ENCODE measurements around the gene NKX6-2.
"Not testable (repeated sequence)": the region's sequence is repeated elsewhere in the genome, so short reads cannot be mapped to it uniquely, and the experiment has no call there.

NKX6-2 gene

DNA sequence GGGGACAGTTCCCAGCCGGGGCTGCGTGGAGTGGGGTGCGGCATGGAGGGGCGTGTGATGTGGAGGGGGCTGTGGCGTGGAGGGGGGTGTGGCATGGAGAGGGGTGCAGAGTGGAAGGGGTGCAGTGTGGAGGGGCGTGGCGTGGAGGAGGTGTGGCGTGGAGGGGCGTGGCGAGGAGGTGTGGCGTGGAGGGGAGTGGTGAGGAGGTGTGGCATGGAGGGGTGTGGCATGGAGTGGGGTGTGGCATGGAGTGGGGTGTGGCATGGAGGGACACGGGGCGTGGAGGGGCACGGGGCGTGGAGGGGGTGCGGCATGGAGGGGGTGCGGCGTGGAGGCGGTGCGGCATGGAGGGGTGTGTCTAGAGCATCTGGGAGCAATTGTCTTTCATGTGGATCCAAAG lies 33.6 kb downstream of the NKX6-2 start:
- no peak for DNase-seq

DNA sequence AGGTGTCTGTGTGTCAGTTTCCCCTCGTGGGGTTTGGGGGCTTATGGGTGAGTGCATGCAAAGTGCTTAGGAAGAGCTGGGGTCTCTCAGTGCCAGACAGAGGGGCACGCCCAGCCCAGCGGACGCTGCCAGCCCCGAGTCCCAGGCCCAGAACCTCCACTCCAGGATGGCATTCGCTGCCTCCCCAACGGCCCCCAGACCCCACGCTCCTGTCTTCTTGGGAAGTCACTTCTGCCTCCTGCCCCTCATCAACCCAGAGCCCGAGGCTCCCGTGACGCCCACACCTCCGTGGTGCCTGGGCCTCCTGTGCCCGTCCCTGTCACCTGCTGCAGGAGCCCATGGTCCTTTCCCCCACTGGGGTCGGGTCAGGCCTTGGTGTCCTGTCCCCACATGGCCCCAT lies 35.0 kb downstream of the NKX6-2 start:
- DNase-seq = no peak

DNA sequence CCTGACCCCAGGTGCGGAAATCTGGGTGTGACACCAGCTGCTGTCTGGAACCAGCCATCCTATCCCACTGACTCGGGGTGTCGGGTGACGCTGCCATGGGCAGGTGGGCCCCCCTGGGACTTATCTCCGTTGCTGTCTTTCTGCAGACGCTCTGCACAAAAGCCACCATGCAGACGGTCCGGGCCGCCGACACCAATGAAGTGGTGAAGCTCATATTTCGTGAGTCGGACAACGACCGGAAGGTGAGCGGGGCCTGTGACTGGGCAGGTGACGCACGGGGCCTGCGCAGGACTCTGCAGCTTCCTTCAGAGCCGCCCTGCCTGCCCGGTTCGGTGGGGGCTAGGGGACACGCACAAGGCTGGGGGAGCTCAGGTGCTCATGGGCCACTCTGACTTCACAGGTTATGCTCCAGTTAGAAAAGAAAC lies 36.6 kb downstream of the NKX6-2 start:
- no peak for DNase-seq

DNA sequence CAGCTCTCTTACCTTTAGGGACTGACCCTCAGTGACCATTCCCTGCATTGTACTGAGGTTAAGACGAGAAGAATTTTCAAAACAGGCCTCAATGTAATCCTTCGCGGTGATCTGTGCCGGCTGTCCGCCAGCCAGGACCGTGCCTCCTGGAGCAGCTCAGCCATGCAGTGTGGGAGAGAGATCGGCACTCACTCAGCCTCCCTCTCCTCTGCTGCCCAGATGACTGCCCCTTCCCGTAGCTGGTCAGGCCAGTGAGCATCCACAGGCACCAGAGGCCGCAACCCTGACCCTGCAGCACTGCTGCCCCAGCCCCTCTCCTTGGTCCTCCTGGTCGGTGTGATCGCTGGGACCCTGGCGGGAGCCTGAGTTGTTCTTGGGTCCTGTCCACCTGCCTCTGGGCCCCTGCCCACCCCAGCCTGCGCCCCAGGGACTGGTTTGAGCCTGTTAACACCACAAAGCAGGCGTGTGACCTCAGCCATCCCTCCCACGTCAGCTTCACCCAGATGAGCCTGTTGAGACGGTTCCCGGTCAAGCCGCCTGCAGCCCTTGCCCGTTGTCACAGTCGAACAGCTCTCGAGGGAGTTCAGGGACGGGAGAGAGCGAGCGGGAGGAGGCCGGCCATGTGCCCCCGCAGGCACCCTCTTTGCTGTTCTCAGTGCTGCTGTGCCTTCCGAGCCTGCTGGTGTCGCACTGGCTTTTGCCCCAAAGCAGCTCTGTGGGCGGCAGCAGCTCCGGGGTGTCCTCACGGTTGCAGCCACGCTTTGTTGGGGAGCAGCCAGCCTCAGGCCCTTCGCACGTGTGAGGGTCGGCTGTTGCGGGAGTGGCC lies 37.2 kb downstream of the NKX6-2 start:
- no peak for DNase-seq

DNA sequence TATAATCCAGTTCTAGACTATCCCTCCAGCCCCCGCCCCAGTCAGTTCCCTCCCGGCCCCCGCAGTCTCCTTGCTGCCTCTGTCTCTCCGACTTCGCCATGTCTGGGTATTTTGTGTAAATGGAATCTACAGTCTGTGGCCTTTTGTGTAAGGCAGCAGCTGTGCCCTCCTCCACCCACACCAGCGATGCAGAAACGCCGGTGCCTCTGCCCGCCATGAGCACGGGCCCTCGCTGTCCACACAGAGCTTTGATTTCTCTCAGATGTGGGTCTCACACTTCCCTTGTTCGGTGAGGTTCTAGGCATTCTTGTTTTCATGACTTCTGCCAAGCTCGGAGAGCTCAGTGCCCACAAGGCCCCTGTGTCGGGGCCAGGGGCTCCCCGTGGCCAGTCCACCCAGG lies 37.8 kb downstream of the NKX6-2 start:
- no peak for DNase-seq

DNA sequence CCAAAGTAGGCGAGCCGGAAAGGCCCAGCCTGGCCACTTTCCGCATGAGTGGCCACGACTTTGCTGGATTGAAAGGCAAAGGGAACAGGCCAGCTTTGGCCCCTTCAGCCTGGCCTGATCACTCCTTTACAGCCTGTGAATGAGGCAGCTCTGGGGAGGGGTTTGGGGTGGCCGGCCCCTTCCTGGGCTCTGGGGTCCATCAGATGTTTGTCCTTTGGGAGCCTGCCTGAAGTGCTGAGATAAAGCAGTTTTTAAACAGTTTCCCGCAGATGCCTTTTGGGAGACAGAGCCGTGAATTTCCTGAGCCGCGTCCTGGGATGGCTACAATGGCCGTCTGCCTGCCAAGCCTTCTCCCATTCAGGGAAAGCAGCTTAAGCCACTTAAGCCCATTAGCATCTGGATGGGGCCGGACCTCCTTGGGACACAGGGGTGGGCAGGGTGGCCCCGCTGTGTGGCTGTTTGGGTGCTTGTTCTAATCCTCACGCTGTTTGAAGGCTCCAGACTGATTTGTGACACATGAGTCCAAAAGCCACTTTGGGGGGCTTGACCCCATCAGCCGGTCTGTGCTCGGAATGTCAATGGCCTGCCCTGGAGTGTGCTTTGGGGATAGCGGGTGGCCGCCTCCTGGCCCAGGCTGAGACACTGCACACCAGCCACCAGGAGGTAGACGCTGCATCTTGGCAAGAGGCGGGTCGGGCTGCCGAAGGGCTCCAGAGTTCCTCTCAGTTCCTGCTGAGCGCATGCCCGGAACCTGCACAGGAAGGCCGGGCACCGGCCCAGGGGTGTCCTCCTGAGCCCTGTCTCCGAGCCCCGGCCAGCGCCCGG lies 38.9 kb downstream of the NKX6-2 start:
- no peak for DNase-seq

DNA sequence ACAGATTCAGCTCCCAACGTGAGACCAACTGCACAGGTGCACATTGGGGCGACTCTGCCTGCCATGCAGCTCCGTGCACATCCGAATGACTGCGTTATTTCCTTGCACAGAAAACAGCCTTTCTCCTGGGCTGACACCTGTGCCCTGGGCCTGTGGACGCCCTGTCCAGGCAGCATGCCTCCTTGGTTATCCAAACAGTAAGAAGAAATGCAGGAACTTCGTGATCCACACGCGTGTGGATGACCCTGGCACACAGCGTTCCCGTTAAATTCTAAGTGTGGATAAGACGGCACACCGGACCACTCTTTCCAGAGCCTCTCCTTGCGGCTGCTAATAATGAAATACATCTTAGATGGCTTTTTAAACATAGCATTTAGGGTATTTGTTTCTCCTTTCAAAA lies 39.6 kb downstream of the NKX6-2 start:
- DNase-seq = no peak

DNA sequence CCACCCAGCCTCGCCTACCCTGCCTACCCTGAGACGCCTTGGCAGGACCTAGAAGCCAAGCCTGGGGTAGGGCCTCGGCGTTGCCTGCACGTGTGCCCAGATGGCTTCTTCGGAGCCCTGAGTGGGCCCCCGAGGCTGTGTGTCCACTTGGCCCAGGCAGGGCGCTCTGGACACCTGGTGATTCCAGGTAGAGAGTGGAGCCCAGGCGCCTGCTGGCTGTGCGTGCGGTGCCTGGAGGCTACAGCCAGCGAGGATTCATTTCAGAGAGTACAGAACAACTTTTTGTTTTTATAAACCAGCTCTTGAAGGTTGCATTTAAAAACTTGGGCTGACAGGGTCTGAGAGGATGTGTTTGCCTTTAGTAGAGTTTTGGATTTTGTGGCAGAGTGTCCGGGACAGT lies 40.0 kb downstream of the NKX6-2 start:
- no peak for DNase-seq

DNA sequence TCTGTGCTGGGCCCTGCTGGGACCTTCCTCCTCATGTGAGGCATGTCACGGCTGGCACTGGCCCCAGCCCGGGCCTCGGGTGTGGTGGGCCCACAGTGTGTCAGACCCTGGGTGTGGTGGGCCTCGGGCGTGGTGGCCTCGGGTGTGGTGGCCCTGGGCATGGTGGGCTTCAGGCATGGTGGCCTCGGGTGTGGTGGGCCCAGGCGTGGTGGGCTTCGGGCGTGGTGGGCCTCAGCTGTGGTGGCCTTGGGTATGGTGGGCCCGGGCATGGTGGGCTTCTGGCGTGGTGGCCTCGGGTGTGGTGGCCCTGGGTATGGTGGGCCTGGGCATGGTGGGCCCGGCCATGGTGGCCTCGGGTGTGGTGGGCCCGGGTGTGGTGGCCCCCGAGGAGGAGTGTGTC lies 40.4 kb downstream of the NKX6-2 start:
- no peak for DNase-seq

DNA sequence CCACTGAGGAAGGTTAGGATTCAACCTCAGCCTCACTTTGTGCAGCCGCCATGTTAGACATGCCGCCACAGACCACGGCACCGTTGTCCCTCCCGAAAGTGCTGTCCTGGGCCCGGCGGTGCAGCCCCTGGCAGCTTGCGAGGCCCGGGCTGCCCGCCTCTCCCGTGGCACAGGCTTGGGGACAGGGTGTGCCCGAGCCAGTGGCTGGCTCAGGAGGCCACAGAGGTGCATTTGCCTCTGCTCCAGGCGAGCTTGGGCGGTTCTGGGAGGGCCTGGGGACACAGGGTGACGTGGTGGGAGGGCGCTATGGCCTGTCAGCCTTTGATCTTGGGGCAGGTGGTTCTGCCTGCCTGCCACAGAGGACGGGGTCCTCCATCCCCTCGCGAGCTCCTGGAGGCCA lies 41.1 kb downstream of the NKX6-2 start:
- DNase-seq = no peak

DNA sequence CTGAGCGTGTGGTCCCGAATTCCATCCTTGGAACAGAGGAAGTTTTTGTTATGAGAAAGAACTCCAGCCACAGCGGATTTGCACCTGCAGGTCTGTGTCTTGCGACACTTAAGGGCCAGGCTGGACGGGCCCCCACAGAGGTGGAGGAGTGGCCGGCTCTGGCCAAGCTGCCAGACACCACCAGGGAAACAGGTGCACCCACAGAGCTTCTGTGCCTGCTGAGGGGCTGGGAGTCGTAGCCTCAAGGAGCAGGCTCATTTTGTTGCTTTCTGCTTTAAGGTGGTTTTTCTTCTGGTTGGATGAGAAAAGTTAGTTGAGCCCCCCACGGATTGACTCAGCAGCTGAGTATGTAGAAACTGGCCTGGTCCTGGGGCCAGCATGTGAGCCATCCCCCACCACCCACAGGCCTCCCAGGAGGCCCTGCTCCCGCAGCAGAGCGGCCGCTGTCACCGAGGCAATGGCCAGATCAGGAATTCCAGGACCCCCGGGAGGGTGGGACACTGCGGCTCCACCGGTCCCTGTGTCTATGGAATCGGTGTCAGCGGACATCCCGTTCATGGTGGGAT lies 41.9 kb downstream of the NKX6-2 start:
- DNase-seq = no peak

DNA sequence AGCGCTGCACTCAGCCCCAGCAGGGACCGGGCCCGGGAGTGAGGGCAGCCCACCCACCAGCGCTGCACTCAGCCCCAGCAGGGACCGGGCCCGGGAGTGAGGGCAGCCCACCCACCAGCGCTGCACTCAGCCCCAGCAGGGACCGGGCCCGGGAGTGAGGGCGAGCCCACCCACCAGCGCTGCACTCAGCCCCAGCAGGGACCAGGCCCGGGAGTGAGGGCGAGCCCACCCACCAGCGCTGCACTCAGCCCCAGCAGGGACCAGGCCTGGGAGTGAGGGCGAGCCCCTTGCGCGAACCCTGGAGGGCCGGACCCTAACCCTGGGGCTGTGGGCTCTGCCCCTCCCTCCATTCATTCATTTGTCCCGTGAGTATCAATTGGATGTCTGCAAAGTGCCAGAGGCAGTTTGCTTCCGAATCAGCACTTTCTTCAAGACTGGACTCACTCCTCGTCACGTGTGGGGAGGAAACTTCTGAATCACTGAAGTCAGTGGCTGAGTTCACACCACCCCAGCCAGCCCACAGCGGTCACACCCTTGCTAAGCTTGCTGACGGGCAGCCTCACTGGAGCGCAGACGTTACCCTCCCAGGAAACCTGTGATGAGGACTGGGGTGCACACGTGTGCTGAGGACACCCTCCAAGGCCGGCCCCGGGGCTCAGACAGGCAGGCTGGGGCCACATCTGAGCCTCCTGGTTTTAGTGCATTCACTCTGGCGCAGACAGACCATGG lies 42.6 kb downstream of the NKX6-2 start:
- DNase-seq = not testable (repeated sequence)

DNA sequence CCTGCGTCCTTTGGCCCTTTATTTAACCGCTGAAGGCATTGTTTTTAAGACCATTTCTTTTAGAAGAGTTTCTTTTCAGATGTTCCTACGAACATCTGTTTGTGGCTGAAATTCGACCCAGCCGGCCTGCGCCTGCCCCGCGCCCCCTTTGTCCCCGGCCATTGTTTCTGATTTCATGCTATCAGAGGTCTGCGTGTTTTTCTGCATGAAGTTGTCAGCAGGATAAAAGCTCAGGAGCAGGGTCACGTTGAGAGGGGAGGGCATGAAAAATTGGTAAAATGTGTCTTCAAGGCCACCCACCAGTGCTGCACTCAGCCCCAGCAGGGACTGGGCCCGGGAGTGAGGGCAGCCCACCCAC lies 43.1 kb downstream of the NKX6-2 start:
- DNase-seq = no peak

DNA sequence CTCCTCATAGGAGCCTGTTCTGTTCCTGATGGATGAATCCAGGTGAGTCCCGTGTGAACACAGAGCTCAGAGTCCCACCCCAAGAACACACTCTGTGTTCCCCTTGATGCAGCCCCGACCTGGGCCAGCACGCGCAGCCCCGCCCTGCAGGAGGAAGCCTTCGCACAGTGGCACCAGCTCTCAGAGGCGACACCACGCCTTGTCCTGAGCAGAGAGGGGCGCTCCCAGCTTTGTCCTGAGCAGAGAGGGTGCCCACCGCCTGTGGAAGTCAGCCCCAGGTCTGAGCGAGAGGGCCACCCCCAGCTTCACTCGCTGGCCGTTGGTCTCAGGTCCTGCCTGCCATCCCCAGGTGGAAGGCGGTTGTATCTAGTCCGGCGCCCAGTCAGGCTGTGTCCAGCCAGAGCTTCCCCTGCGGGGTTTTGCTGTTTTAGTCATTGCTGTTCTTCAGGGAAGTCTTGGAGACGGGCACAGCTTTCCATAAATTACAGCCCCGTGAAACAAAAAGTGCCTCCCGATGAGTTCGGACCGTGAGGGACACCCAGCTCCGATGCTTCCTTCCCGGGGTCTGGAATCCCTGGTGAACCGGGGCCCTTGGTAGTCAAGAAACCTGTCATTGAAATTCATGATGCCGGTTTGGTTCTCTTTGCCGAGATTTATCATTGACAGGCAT lies 43.6 kb downstream of the NKX6-2 start:
- DNase-seq = no peak

DNA sequence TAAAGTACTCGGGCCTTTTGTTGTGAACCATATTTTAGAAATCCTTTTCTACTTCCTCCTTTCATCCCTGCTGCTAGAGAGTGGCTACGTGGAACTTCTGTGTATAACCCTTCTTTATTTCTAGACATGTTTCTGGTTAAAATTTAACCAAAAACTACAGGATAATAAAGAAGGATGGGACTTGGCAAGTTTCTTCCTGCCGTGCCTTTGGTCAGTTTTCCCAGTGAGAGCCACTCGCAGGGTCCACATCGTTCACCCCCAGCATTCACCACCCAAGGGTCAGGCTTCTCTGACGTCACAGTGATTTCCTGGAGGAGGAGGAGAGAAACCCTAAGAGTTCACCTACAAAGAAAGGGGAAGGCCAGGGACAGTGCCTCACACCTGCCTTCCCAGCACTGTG lies 45.4 kb downstream of the NKX6-2 start:
- no peak for DNase-seq

DNA sequence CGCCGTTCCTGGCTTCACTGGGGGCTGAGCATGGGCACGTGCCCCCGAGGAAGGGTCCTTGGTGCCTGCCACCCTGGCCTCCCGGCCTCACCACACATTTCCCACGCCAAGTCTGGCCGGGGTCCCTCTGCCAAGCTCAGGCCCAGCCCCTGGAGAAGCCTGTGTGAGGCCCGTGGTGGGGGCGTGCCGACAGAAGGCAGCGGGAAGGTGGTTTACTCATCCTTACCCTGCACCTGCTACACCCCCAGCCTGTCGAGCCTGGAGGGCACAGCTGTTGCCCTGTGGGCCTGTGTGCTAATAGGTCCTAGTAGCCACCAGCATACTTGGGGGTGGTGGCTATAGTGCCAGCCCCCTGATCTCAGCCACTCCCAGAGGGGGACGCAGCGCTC lies 46.7 kb downstream of the NKX6-2 start:
- no peak for DNase-seq

DNA sequence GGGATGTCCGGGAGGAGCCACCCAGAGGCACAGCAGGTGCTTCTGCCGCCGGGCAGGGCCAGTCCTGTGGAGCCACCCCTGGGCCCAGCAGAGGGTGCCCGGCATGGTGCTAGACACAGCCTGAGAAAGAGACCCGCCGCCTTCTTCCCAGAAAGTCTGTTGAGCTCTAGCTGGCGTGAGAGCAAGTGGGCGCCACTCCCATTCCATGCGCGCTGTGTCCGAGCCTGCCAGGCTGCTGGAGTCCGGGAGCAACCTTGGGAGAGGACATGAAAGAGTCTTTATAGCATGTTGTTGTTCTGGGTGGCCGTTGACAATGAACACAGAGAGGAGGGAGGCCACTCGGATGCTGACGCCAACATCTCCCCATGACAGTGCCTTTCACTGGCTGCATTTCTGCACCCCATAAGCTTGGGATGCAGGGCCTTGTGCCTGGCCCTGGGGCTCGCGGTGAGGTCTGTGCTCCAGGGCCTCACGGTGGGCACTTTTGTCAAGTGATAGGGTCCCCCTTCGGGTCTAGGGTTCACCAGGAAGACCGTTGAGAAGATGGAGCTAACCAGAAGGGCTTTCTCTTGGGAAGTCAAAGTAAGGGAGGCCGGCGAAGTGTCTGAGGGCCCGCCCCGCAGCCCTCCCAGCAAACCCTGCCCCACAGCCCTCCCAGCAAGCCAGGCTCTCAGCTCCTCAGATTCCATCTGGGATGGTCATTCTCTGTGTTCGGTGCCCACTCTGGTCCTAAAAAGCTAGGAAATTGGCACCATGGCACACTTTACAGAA lies 47.3 kb downstream of the NKX6-2 start:
- no peak for DNase-seq

DNA sequence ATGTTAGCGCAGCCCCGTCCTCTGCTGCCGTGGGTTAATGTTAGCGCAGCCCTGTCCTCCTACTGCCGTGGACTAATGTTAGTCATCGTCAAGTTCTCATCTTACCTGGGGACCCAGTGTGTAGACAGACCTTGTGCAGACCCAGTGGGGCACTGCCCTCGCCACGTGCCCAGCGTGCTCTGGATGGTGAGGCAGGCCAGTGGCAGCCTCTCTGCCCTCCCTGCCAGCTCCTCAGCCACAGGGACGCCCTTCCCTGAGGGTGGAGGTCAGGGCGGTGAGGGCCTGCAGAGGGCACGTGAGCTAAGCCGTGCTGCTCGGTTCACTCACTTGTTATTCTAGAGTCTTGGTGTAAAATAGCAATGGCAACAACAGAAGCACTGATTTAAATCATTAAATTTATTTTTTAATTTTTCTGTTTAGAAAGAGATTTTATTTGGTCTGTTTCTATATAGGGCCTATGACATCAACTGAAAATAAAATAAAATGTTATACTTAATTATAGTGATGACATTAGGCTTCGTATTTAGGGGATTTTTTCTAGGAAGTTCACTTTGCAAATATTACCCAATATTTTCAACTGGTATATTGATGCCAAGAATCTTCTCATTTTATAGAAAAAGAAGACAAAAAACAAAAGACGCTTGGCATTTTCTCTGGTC lies 48.4 kb downstream of the NKX6-2 start:
- no peak for DNase-seq

DNA sequence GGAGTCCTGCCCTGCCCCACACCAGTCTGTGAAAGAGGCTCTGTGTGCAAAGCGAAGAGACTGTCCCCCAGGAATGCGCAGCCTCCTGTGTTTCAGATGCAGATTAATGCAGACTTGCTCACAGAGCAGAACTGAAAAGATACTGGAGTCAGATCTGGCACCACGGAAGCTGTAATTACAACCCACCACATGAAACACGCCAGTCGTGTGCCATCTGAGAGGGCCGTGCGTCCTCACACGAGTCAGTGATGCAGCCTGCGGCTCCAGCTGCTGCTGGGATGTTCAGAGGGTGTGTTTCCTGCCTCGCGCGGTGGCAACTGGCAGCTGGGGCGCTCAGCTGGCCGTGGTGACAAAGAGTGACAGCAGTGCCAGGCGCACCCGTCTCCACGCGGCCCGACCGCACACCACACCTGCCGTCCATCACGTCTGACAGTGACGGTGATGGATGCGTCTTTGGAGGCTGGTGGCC lies 50.0 kb downstream of the NKX6-2 start:
- DNase-seq = no peak

DNA sequence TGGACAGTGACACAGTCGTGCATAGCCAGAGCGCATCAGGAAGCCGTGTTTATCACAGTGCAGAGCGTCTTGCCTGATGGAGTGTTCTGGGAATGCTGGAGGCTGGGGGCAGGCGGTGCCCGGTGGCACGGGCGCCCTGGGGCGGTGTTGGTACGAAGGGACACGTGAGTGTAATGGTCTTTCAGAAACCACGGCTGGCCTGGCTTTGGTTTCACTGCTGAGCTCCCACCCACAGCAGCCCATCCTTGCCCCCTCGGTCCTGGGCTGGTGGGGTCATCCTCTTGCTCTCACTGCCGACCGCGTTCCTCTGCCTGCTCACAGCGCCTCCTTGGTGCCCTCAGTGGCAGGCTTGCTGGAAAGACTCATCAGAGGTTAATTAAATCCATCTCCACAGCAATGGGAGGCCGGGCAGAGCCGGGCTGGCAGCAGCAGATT lies 50.6 kb downstream of the NKX6-2 start:
- no peak for DNase-seq

DNA sequence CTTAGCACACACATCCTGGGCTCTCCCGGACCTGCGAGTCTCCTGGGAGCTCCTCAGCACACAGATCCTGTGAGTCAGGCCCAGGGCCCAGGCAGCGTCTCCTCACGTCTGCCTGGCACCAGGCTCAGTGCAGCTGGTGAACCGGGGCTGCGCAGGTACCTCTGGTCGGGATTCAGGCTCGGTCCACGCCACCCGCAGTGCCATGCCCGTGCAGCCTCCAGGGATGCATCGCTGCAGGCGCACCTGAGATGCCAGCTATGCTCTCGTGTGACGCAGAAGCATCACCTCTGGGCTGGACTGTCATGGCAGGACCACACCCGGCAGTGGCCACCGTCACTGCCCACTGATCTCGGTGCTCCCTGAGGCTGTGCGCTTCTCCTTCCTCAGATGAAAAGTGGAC lies 52.0 kb downstream of the NKX6-2 start:
- DNase-seq = no peak

Measured in activated CD4-positive, alpha-beta T cell treated with anti-CD3 and anti-CD28 coated beads, Interleukin-2, amount 50 U/mL, for 16 hours (primary cell).